PC-9 (cell line): Measurements from ENCODE around the gene ARL8A.

ENCODE experiments used
- EZH2 ChIP-seq: fragments of 200-600 bp; sonication (generic); IDR thresholded peaks from 2 replicates; pipeline ENCODE4 v1.8.0; 2017; ENCODE audit warnings: antibody characterized with exemption, low read depth
- TF ChIP-seq, protein P1 (sequence below): fragments of 200-600 bp; sonication (generic); conservative IDR thresholded peaks from 2 replicates; pipeline ENCODE4 v1.6.1; 2017; ENCODE audit warnings: mixed run types, antibody characterized with exemption, mild to moderate bottlenecking, moderate library complexity

- TF ChIP-seq, protein P1, sequence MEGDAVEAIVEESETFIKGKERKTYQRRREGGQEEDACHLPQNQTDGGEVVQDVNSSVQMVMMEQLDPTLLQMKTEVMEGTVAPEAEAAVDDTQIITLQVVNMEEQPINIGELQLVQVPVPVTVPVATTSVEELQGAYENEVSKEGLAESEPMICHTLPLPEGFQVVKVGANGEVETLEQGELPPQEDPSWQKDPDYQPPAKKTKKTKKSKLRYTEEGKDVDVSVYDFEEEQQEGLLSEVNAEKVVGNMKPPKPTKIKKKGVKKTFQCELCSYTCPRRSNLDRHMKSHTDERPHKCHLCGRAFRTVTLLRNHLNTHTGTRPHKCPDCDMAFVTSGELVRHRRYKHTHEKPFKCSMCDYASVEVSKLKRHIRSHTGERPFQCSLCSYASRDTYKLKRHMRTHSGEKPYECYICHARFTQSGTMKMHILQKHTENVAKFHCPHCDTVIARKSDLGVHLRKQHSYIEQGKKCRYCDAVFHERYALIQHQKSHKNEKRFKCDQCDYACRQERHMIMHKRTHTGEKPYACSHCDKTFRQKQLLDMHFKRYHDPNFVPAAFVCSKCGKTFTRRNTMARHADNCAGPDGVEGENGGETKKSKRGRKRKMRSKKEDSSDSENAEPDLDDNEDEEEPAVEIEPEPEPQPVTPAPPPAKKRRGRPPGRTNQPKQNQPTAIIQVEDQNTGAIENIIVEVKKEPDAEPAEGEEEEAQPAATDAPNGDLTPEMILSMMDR, result no peak
- TF ChIP-seq EZH2, result no peak
These were observed 3.9 kb upstream of the ARL8A start for GRCh38 chr1:202148391-202148790.
